Adipocyte (in vitro differentiated cells): ENCODE measurements around the gene NEB.

Experiments
- DNase-seq: peaks from one replicate; pipeline ENCODE4 v3.0.0-alpha.2; 2015; ENCODE audit warnings: low read depth
- H3K27me3 ChIP-seq: replicated peaks from 2 replicates; pipeline ENCODE4 v1.7.0; 2013; ENCODE audit warnings: mild to moderate bottlenecking, low read length, moderate library complexity; ENCODE audit not compliant: control insufficient read depth, insufficient read depth
- H3K36me3 ChIP-seq: 2 replicates; pipeline ENCODE4 v1.7.0; 2013; ENCODE audit warnings: low read length, mild to moderate bottlenecking, moderate library complexity; ENCODE audit not compliant: control insufficient read depth, insufficient read depth, severe bottlenecking
- H3K4me1 ChIP-seq: 2 replicates; pipeline ENCODE4 v1.7.0; 2013; ENCODE audit warnings: mild to moderate bottlenecking, low read length, moderate library complexity; ENCODE audit not compliant: control insufficient read depth, insufficient read depth
- H3K4me3 ChIP-seq: 2 replicates; pipeline ENCODE4 v1.7.0; 2013; ENCODE audit warnings: mild to moderate bottlenecking, low read length, moderate library complexity
- H3K9ac ChIP-seq: 2 replicates; pipeline ENCODE4 v1.7.0; 2013; ENCODE audit warnings: mild to moderate bottlenecking, low read length, moderate library complexity
- H3K9me3 ChIP-seq: 2 replicates; pipeline ENCODE4 v1.7.0; 2013; ENCODE audit warnings: mild to moderate bottlenecking, low read length, moderate library complexity; ENCODE audit not compliant: control insufficient read depth

NEB gene

DNA sequence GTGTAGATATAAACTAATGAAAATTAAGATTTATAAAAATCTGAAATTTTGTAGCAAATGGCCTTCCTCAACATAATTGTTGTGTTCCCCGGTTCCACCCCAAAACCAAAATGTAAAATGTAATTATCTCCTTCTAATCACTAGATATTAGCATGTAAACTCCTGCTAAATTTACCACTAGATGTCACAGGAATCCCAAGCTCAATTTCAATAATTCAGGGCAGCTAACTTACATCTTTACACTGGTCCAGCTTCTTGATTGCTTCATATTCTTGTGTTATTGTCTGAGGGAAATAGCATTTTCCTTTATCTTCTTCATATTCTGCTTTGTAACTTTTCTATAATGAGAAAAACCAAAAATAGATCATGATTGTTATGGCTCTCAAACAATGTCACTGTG is 42.6 kb downstream of the NEB start:
- H3K4me1 ChIP-seq, result no peaks in the 10 kb centered on the region
- DNase-seq, result no peak
- no peaks in the 10 kb centered on the region for H3K27me3 ChIP-seq
- H3K4me3 ChIP-seq, result no peak overlapping the region
- no peak overlapping the region for H3K9ac ChIP-seq
- H3K9me3 ChIP-seq, result no peaks in the 10 kb centered on the region
- H3K36me3 ChIP-seq, result no peaks in the 10 kb centered on the region

DNA sequence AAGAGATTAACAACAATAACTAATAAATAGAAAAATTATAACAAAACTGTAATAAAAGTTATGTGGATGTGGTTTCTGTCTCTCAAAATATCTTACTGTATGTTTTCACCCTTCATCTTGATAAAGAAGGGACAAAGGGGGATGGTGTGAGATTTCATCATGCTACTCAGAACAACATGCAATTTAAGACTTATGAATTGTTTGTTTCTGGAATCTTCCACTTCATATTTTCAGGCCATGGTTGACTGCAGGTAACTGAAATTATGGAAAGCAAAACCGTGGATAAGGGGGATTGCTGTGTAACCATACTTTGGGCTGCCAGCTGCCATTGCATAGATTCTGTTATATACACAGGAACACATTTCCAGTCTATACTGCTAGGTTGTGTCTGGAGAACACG is 45.6 kb downstream of the NEB start:
- H3K4me3 ChIP-seq, result no peak overlapping the region
- H3K9me3 ChIP-seq, result no peaks in the 10 kb centered on the region
- H3K27me3 ChIP-seq, result no peaks in the 10 kb centered on the region
- H3K4me1 ChIP-seq, result no peaks in the 10 kb centered on the region
- no peak overlapping the region for H3K9ac ChIP-seq
- H3K36me3 ChIP-seq, result no peaks in the 10 kb centered on the region
- DNase-seq, result no peak

DNA sequence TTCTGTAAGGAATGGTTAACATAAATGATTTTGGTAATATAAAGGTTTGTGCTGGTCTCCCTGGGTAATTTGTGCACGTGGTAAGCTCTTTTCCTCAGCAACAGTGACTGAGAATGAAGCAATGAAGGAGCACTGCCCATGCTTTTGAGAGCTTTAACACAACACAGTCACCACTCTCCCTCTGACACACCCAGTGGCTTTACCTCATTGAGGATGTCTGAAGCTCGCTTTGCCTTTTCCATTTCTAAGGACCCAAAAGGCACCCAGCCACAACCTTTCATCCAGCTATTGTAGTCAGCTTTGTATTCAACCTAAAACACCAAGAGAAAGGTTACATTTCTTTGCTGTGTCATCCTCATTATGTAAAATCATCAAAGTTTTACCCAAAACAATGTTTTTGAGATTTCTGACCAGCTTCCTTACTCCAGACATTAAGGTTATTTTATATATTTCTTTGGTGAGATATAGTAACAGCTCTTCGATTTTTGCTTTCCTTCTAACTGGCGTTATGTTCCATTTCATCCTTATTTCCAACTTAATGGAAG is 51.7 kb downstream of the NEB start:
- H3K36me3 ChIP-seq, result no peaks in the 10 kb centered on the region
- no peak overlapping the region for H3K9ac ChIP-seq
- no peak for DNase-seq
- no peaks in the 10 kb centered on the region for H3K27me3 ChIP-seq
- H3K4me3 ChIP-seq, result no peak overlapping the region
- H3K9me3 ChIP-seq, result no peaks in the 10 kb centered on the region
- no peaks in the 10 kb centered on the region for H3K4me1 ChIP-seq

DNA sequence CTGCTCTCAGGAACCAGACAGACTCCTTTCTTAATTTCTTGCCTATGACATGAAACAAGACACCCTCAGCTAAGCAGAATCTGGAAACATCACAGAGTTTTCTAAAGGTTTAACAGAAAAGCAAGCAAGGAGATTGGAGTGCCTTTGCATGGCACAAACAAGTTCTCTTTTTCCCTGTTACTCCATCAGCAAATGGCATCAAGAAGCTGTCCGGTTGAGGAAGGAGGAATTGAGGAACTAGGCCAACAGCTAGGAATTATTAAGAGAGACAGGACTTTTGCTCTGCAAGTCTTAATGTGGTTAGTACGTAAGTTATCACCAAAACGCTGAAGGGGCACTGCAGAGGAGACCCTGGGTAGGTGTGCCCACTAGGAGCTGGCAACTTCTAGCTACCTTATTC is 53.2 kb downstream of the NEB start:
- Histone ChIP-seq H3K4me1 (no peaks in the 10 kb centered on the region), H3K4me3 (no peak overlapping the region), H3K9ac (no peak overlapping the region), H3K27me3 (peaks cover 3% of the 10 kb centered on the region), H3K9me3 (no peaks in the 10 kb centered on the region), H3K36me3 (no peaks in the 10 kb centered on the region)
- no peak for DNase-seq

DNA sequence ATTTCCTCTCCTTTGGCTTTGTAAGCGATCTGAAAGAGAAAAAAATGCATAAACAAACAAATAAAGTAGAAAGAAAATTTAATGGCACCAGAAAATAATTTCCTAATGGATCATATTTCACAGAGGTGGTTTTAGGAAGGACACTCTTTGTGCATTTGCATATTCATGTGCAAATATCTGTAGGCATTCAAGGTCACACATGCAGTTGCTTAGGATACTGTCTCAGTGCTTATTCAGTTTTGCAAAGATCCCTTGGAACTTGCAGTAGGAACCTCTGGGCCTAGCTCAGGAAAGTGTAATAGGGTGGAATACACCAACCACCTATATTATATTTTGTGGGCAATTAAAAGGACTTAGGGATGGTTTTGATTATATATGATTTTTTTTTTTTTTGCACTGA is 54.3 kb downstream of the NEB start:
- no peaks in the 10 kb centered on the region for H3K36me3 ChIP-seq
- no peak overlapping the region for H3K4me3 ChIP-seq
- no peaks in the 10 kb centered on the region for H3K9me3 ChIP-seq
- peaks cover 3% of the 10 kb centered on the region for H3K27me3 ChIP-seq
- H3K9ac ChIP-seq, result no peak overlapping the region
- no peak for DNase-seq
- H3K4me1 ChIP-seq, result no peaks in the 10 kb centered on the region

- no peak overlapping the region for H3K9ac ChIP-seq
- no peak for DNase-seq
- H3K4me1 ChIP-seq, result no peaks in the 10 kb centered on the region
- H3K9me3 ChIP-seq, result no peaks in the 10 kb centered on the region
- H3K36me3 ChIP-seq, result no peaks in the 10 kb centered on the region
- peaks cover 3% of the 10 kb centered on the region for H3K27me3 ChIP-seq
- no peak overlapping the region for H3K4me3 ChIP-seq
These were observed 55.4 kb downstream of the NEB start for GRCh38 chr2:151678849-151679248.

- no peak overlapping the region for H3K9ac ChIP-seq
- H3K9me3 ChIP-seq, result no peaks in the 10 kb centered on the region
- H3K4me3 ChIP-seq, result no peak overlapping the region
- H3K4me1 ChIP-seq, result peaks cover 3% of the 10 kb centered on the region
- H3K36me3 ChIP-seq, result no peaks in the 10 kb centered on the region
- DNase-seq, result no peak
- peaks cover 3% of the 10 kb centered on the region for H3K27me3 ChIP-seq
These were observed 61.3 kb downstream of the NEB start for GRCh38 chr2:151673016-151673415.

DNA sequence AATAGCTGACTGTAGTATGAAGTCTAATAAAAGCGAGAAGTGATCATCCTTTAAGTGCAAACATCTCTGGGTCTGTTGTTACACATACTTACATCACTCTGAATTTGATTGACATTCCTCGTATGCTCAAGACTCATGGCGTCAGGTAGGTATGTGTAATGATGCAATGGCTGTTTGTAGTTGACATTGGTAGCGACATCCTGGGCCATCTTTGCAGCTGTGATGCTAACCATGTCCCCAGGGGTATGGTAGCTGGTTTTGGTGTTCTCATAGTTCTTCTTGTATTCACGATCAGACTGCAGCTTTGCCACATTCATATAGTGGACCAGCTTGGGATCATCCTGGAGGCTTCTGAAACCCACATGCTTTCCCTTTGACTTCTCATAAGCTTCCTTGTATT is 62.0 kb downstream of the NEB start:
- H3K27me3 ChIP-seq, result peaks cover 3% of the 10 kb centered on the region
- no peaks in the 10 kb centered on the region for H3K9me3 ChIP-seq
- H3K36me3 ChIP-seq, result no peaks in the 10 kb centered on the region
- H3K9ac ChIP-seq, result no peak overlapping the region
- no peak overlapping the region for H3K4me3 ChIP-seq
- no peak for DNase-seq
- peaks cover 3% of the 10 kb centered on the region for H3K4me1 ChIP-seq

GRCh38 chr2:151670846-151671597 is 63.3 kb downstream of the NEB start:
- no peak overlapping the region for H3K9ac ChIP-seq
- H3K4me1 ChIP-seq, result peaks cover 3% of the 10 kb centered on the region
- no peaks in the 10 kb centered on the region for H3K9me3 ChIP-seq
- H3K4me3 ChIP-seq, result no peak overlapping the region
- no peaks in the 10 kb centered on the region for H3K36me3 ChIP-seq
- no peak for DNase-seq
- no peaks in the 10 kb centered on the region for H3K27me3 ChIP-seq

DNA sequence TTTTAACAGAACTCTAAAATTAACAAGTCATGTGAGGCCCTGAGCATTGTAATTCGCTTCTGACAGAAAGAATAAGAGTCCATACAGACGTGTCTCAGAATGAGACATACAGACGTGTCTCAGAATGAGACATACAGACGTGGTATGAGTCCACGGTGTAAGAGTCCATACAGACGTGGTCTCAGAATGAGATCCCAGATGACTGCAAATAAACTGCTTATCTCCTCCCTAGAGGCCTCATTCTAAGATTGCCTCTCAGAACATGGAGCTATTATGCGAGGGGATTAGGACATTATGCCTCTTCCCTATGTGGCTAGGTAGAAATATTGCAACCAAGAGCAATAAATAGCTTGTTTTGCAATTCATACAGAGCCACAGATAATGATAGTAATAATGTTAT is 63.9 kb downstream of the NEB start:
- no peaks in the 10 kb centered on the region for H3K27me3 ChIP-seq
- no peak overlapping the region for H3K4me3 ChIP-seq
- peaks cover 3% of the 10 kb centered on the region for H3K4me1 ChIP-seq
- no peaks in the 10 kb centered on the region for H3K9me3 ChIP-seq
- no peaks in the 10 kb centered on the region for H3K36me3 ChIP-seq
- H3K9ac ChIP-seq, result no peak overlapping the region
- DNase-seq, result no peak

DNA sequence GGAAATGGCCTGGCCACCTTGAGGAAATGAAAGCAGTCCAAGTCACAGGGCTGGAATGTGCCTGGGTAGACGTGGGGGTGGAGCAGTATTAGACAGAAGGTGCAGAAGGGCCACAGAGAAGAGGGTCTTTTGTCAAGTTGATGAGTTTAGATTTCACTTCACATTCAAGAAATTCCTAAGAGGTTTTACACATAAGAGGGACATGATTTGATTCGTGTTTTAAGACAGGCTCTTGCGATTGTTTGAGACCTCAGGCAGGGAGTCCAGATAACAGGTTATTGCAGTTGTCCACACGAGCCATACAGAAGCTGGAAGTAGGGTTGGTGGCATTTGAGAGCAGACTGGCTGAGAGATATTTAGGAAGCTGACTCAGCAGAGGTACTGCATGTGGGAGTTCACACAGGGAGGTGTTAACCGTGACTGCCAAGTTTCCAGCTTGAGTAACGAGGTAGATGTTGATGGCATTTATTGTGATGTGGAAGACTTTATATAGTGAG is 64.6 kb downstream of the NEB start:
- H3K36me3 ChIP-seq, result no peaks in the 10 kb centered on the region

DNA sequence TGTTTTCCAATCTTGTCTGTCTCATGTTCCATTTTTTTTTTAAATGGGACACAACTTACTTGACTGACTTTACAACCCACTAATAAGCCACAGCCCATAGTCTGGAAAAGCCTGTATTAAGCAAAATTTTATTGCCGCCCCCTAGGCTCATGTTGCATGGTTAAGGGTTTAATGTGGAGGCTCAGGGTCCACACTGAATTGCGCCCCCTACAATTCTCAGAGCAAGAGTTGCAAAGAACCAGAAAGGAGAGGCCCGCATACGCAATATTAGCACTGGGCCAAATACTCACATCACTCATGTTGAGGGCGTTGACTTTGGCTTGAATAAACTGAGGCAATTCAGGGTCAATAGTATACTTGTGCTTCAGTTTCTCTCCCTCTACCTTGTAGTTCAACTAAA is 65.5 kb downstream of the NEB start:
- no peak for DNase-seq
- Histone ChIP-seq H3K9ac (no peak overlapping the region), H3K9me3 (no peaks in the 10 kb centered on the region), H3K36me3 (no peaks in the 10 kb centered on the region), H3K4me1 (peaks cover 3% of the 10 kb centered on the region), H3K4me3 (no peak overlapping the region), H3K27me3 (no peaks in the 10 kb centered on the region)

More for the DNA sequence above, 64.6 kb downstream of the NEB start:
- H3K9ac ChIP-seq, result no peak overlapping the region
- no peaks in the 10 kb centered on the region for H3K9me3 ChIP-seq
- H3K4me3 ChIP-seq, result no peak overlapping the region
- H3K27me3 ChIP-seq, result no peaks in the 10 kb centered on the region
- no peak for DNase-seq
- H3K4me1 ChIP-seq, result peaks cover 3% of the 10 kb centered on the region
